HEK293 (cell line): Measurements from ENCODE around the gene PPP2R3A.

Experiments used
- GLI4 ChIP-seq: fragments of 450-650 bp; formaldehyde crosslinking; IDR thresholded peaks from 2 replicates; pipeline ENCODE4 v1.5.1; 2016; ENCODE audit warnings: missing biosample characterization, missing genetic modification characterization
- GLIS2 ChIP-seq: fragments of 450-650 bp; formaldehyde crosslinking; IDR thresholded peaks from 2 replicates; pipeline ENCODE4 v1.5.1; 2016; ENCODE audit warnings: missing biosample characterization, missing genetic modification characterization
- KLF10 ChIP-seq: fragments of 450-650 bp; IDR thresholded peaks from 2 replicates; pipeline ENCODE4 v1.5.1; 2018; ENCODE audit warnings: missing biosample characterization, mild to moderate bottlenecking, missing genetic modification characterization
- KLF16 ChIP-seq: fragments of 450-650 bp; formaldehyde crosslinking; IDR thresholded peaks from 2 replicates; pipeline ENCODE4 v1.5.1; 2017; ENCODE audit warnings: missing biosample characterization, missing genetic modification characterization
- KLF8 ChIP-seq: fragments of 450-650 bp; formaldehyde crosslinking; IDR thresholded peaks from 2 replicates; pipeline ENCODE4 v1.5.1; 2016; ENCODE audit warnings: missing biosample characterization, missing genetic modification characterization
- OSR2 ChIP-seq: fragments of 450-650 bp; formaldehyde crosslinking; IDR thresholded peaks from 2 replicates; pipeline ENCODE4 v1.5.1; 2016; ENCODE audit warnings: missing biosample characterization, missing genetic modification characterization
- PRDM10 ChIP-seq: fragments of 450-650 bp; formaldehyde crosslinking; IDR thresholded peaks from 2 replicates; pipeline ENCODE4 v1.5.1; 2016; ENCODE audit warnings: missing biosample characterization, missing genetic modification characterization
- SP7 ChIP-seq: fragments of 450-650 bp; formaldehyde crosslinking; IDR thresholded peaks from 2 replicates; pipeline ENCODE4 v1.5.1; 2016; ENCODE audit warnings: missing biosample characterization, missing genetic modification characterization
- ZEB2 ChIP-seq: fragments of 450-650 bp; formaldehyde crosslinking; IDR thresholded peaks from 2 replicates; pipeline ENCODE4 v1.5.1; 2016; ENCODE audit warnings: missing biosample characterization, missing genetic modification characterization
- ZFHX2 ChIP-seq: fragments of 450-650 bp; formaldehyde crosslinking; conservative IDR thresholded peaks from 2 replicates; pipeline ENCODE4 v1.5.1; 2016; ENCODE audit warnings: missing biosample characterization, missing genetic modification characterization
- ZNF112 ChIP-seq: fragments of 450-650 bp; formaldehyde crosslinking; IDR thresholded peaks from 2 replicates; pipeline ENCODE4 v1.5.0; 2017; ENCODE audit warnings: missing biosample characterization, missing genetic modification characterization
- ZNF114 ChIP-seq: fragments of 450-650 bp; formaldehyde crosslinking; IDR thresholded peaks from 2 replicates; pipeline ENCODE4 v1.5.0; 2017; ENCODE audit warnings: missing biosample characterization, missing genetic modification characterization
- ZNF132 ChIP-seq: fragments of 450-650 bp; formaldehyde crosslinking; IDR thresholded peaks from 2 replicates; pipeline ENCODE4 v1.5.1; 2017; ENCODE audit warnings: missing biosample characterization, missing genetic modification characterization, borderline replicate concordance
- ZNF133 ChIP-seq: fragments of 450-650 bp; formaldehyde crosslinking; IDR thresholded peaks from 2 replicates; pipeline ENCODE4 v1.5.1; 2016; ENCODE audit warnings: missing biosample characterization, missing genetic modification characterization
- ZNF155 ChIP-seq: fragments of 450-650 bp; formaldehyde crosslinking; IDR thresholded peaks from 2 replicates; pipeline ENCODE4 v1.5.1; 2016; ENCODE audit warnings: missing biosample characterization, missing genetic modification characterization
- ZNF157 ChIP-seq: fragments of 450-650 bp; formaldehyde crosslinking; IDR thresholded peaks from 2 replicates; pipeline ENCODE4 v1.5.1; 2016; ENCODE audit warnings: missing biosample characterization, missing genetic modification characterization
- ZNF19 ChIP-seq: fragments of 450-650 bp; formaldehyde crosslinking; IDR thresholded peaks from 2 replicates; pipeline ENCODE4; 2016; ENCODE audit warnings: missing biosample characterization, missing genetic modification characterization, low read depth
- ZNF221 ChIP-seq: fragments of 450-650 bp; formaldehyde crosslinking; IDR thresholded peaks from 2 replicates; pipeline ENCODE4 v1.5.1; 2017; ENCODE audit warnings: missing biosample characterization, missing genetic modification characterization, borderline replicate concordance
- ZNF302 ChIP-seq: fragments of 450-650 bp; formaldehyde crosslinking; IDR thresholded peaks from 2 replicates; pipeline ENCODE4 v1.5.1; 2016; ENCODE audit warnings: missing biosample characterization, missing genetic modification characterization, low read depth
- ZNF354C ChIP-seq: fragments of 450-650 bp; formaldehyde crosslinking; IDR thresholded peaks from 2 replicates; pipeline ENCODE4 v1.5.1; 2016; ENCODE audit warnings: missing biosample characterization, missing genetic modification characterization, low read depth, borderline replicate concordance
- ZNF398 ChIP-seq: fragments of 450-650 bp; formaldehyde crosslinking; IDR thresholded peaks from 2 replicates; pipeline ENCODE4 v1.5.1; 2017; ENCODE audit warnings: missing biosample characterization, missing genetic modification characterization
- ZNF423 ChIP-seq: fragments of 450-650 bp; formaldehyde crosslinking; IDR thresholded peaks from 2 replicates; pipeline ENCODE4 v1.5.1; 2016; ENCODE audit warnings: missing biosample characterization, missing genetic modification characterization
- ZNF473 ChIP-seq: fragments of 450-650 bp; formaldehyde crosslinking; IDR thresholded peaks from 2 replicates; pipeline ENCODE4 v1.5.1; 2017; ENCODE audit warnings: missing biosample characterization, missing genetic modification characterization
- ZNF513 ChIP-seq: fragments of 450-650 bp; IDR thresholded peaks from 2 replicates; pipeline ENCODE4 v1.5.1; 2018; ENCODE audit warnings: missing biosample characterization, missing genetic modification characterization
- ZNF530 ChIP-seq: fragments of 450-650 bp; formaldehyde crosslinking; IDR thresholded peaks from 2 replicates; pipeline ENCODE4 v1.5.1; 2016; ENCODE audit warnings: low read depth, missing biosample characterization, missing genetic modification characterization
- ZNF571 ChIP-seq: fragments of 450-650 bp; formaldehyde crosslinking; IDR thresholded peaks from 2 replicates; pipeline ENCODE4 v1.5.0; 2017; ENCODE audit warnings: missing biosample characterization, missing genetic modification characterization
- ZNF670 ChIP-seq: fragments of 450-650 bp; formaldehyde crosslinking; IDR thresholded peaks from 2 replicates; pipeline ENCODE4 v1.5.1; 2016; ENCODE audit warnings: missing biosample characterization, missing genetic modification characterization, low read depth
- ZNF785 ChIP-seq: fragments of 450-650 bp; formaldehyde crosslinking; IDR thresholded peaks from 2 replicates; pipeline ENCODE4 v1.5.1; 2016; ENCODE audit warnings: missing biosample characterization, missing genetic modification characterization
- ZNF792 ChIP-seq: fragments of 450-650 bp; formaldehyde crosslinking; IDR thresholded peaks from 2 replicates; pipeline ENCODE4 v1.5.1; 2016; ENCODE audit warnings: missing biosample characterization, missing genetic modification characterization
- ZSCAN23 ChIP-seq: fragments of 450-650 bp; formaldehyde crosslinking; IDR thresholded peaks from 2 replicates; pipeline ENCODE4 v1.5.1; 2016; ENCODE audit warnings: missing biosample characterization, missing genetic modification characterization

Gene PPP2R3A

GRCh38 chr3:136196401-136197158, 231.1 kb downstream of the PPP2R3A start (continued):
- no peak for TF ChIP-seq ZNF785
- TF ChIP-seq ZNF19 (tag by site-specific recombination) = no peak
- peak; percentile 88; the same call in 1 of the 2 replicates for TF ChIP-seq GLIS2
- no peak for TF ChIP-seq GLI4 (tag by site-specific recombination)
- no peak for TF ChIP-seq ZNF513 (tag by site-specific recombination)
- no peak for TF ChIP-seq ZNF530 (tag by site-specific recombination)
- TF ChIP-seq SP7 (tag by site-specific recombination) = peak; percentile 89
- peak; percentile 91 for TF ChIP-seq ZEB2 (tag by site-specific recombination)
- 0 out of 2 replicates have a peak, but pooled peaks have one; percentile 14 for TF ChIP-seq KLF8 (tag by site-specific recombination)
- no peak for TF ChIP-seq ZNF354C (tag by site-specific recombination)
- TF ChIP-seq KLF16 (tag by site-specific recombination) = peak; percentile 85; the same call in 1 of the 2 replicates
- no peak for TF ChIP-seq ZNF302
- no peak for TF ChIP-seq ZNF423 (tag by site-specific recombination)
- TF ChIP-seq ZNF670 (tag by site-specific recombination) = no peak
- 0 out of 2 replicates have a peak, but pooled peaks have one; percentile 40 for TF ChIP-seq ZSCAN23 (tag by site-specific recombination)
- TF ChIP-seq ZNF133 (tag by site-specific recombination) = no peak
- peak; percentile 92 for TF ChIP-seq ZFHX2
- no peak for TF ChIP-seq ZNF112 (tag by site-specific recombination)
- no peak for TF ChIP-seq ZNF571 (tag by site-specific recombination)
- no peak; the same call in 1 of the 2 replicates for TF ChIP-seq KLF10 (tag by site-specific recombination)
- no peak for TF ChIP-seq ZNF155
- no peak for TF ChIP-seq ZNF114 (tag by site-specific recombination)
- no peak for TF ChIP-seq ZNF473 (tag by site-specific recombination)
- TF ChIP-seq OSR2 (tag by site-specific recombination) = peak; percentile 63; the same call in 1 of the 2 replicates
- no peak for TF ChIP-seq ZNF132 (tag by site-specific recombination)
- peak; percentile 74; the same call in 1 of the 2 replicates for TF ChIP-seq ZNF792 (tag by site-specific recombination)
- TF ChIP-seq ZNF157 = no peak
- TF ChIP-seq ZNF221 (tag by site-specific recombination) = no peak
- TF ChIP-seq ZNF398 (tag by site-specific recombination) = no peak; the same call in 1 of the 2 replicates
- TF ChIP-seq PRDM10 (tag by site-specific recombination) = peak; percentile 86
